SK-N-SH (cell line): ENCODE measurements around the gene C3orf70. TPM values are rescaled to one million over a fixed set of nuclear protein-coding genes. Genes with fewer than 3 reads are reported as not detected.

Experiments used
- CTCF ChIA-PET: fragments of 300-600, 350-600 bp; formaldehyde crosslinking; extraction: SDS; loops from one replicate; lab custom pipeline; 2021; lab: Yijun Ruan, JAX
- POLR2A ChIA-PET: fragments of 350-600 bp; sonication (Branson Sonifier 250); formaldehyde crosslinking; extraction: SDS; loops from one replicate; lab custom pipeline; 2020; ENCODE audit warnings: antibody characterized with exemption, inconsistent platforms; lab: Yijun Ruan, JAX
- DNase-seq: peaks from one replicate; pipeline ENCODE4 v3.0.0; 2012
- H2AFZ ChIP-seq: fragments of 200-600 bp; sonication (generic); 2 replicates; pipeline ENCODE4 v1.8.1; 2016; ENCODE audit warnings: antibody characterized with exemption, mild to moderate bottlenecking, low read depth
- H3F3A ChIP-seq: fragments of 200-600 bp; sonication (generic); replicated peaks from 2 replicates; pipeline ENCODE3; 2016; ENCODE audit warnings: antibody characterized with exemption, mild to moderate bottlenecking; ENCODE audit not compliant: insufficient read depth
- H3K27ac ChIP-seq, 2 experiments: fragments of 200-500 bp in 1 of 2; fragments of 200-600 bp in 1 of 2; sonication (Bioruptor generic) in 1 of 2; sonication (generic), shearing (Covaris generic) in 1 of 2; 2 replicates each; pipeline versions ENCODE4 v1.5.1 to v1.6.1; 2014 to 2016; ENCODE audit warnings: low read depth in 2 of 2, inconsistent platforms in 1 of 2, low read length in 1 of 2, mild to moderate bottlenecking in 1 of 2, mixed read lengths in 1 of 2
- H3K27me3 ChIP-seq: fragments of 200-600 bp; sonication (generic), shearing (Covaris generic); 2 replicates; pipeline ENCODE4 v1.6.1; 2016; ENCODE audit warnings: mixed run types; ENCODE audit not compliant: insufficient read depth
- H3K36me3 ChIP-seq, 2 experiments: fragments of 200-500 bp in 1 of 2; fragments of 200-600 bp in 1 of 2; sonication (Bioruptor generic) in 1 of 2; sonication (generic) in 1 of 2; replicated peaks in 1 of 2; 2 replicates each; pipeline versions ENCODE3 to v1.5.1; 2014 to 2016; ENCODE audit warnings: low read length in 1 of 2, mild to moderate bottlenecking in 1 of 2; ENCODE audit not compliant: insufficient read depth in 2 of 2, control insufficient read depth in 1 of 2
- H3K4me1 ChIP-seq, 2 experiments: fragments of 200-500 bp in 1 of 2; fragments of 200-600 bp in 1 of 2; sonication (Bioruptor generic) in 1 of 2; sonication (generic), shearing (Covaris generic) in 1 of 2; 2 replicates each; pipeline versions ENCODE4 v1.5.1 to v1.6.1; 2014 to 2016; ENCODE audit warnings: low read depth in 1 of 2, low read length in 1 of 2, mixed run types in 1 of 2; ENCODE audit not compliant: insufficient read depth in 2 of 2, control insufficient read depth in 1 of 2
- H3K4me2 ChIP-seq: fragments of 200-600 bp; sonication (generic), shearing (Covaris generic); 2 replicates; pipeline ENCODE4 v1.6.1; 2017; ENCODE audit warnings: mixed run types
- H3K4me3 ChIP-seq, 2 experiments: fragments of 200-500 bp in 1 of 2; fragments of 200-600 bp in 1 of 2; sonication (Bioruptor generic) in 1 of 2; sonication (generic), shearing (Covaris generic) in 1 of 2; 2 replicates each; pipeline versions ENCODE4 v1.5.1 to v1.8.1; 2014 to 2016; ENCODE audit warnings: low read depth in 2 of 2, inconsistent platforms in 1 of 2, low read length in 1 of 2, mild to moderate bottlenecking in 1 of 2, mixed read lengths in 1 of 2, moderate library complexity in 1 of 2
- H3K79me2 ChIP-seq: fragments of 200-600 bp; sonication (generic); 2 replicates; pipeline ENCODE4 v1.8.1; 2017; ENCODE audit warnings: mild to moderate bottlenecking; ENCODE audit not compliant: insufficient read depth
- H3K9ac ChIP-seq: fragments of 200-600 bp; sonication (generic); 2 replicates; pipeline ENCODE4 v1.6.1; 2017; ENCODE audit warnings: mixed run types
- H3K9me2 ChIP-seq: fragments of 200-600 bp; sonication (generic); 2 replicates; pipeline ENCODE4 v1.6.1; 2017; ENCODE audit warnings: mixed run types
- H3K9me3 ChIP-seq: fragments of 200-600 bp; sonication (generic); 2 replicates; pipeline ENCODE4 v1.6.1; 2017; ENCODE audit warnings: mixed run types, mild to moderate bottlenecking, moderate library complexity
- H4K20me1 ChIP-seq: fragments of 200-600 bp; sonication (generic); 2 replicates; pipeline ENCODE4 v1.6.1; 2017; ENCODE audit warnings: mild to moderate bottlenecking, mixed run types; ENCODE audit not compliant: insufficient read depth
- EZH2phosphoT487 ChIP-seq: fragments of 200-600 bp; sonication (generic); IDR thresholded peaks from 2 replicates; pipeline ENCODE4 v1.6.1; 2017; ENCODE audit warnings: low read depth, mixed run types, mild to moderate bottlenecking, antibody characterized with exemption, moderate library complexity, borderline replicate concordance
- FOXJ3 ChIP-seq: sonication (generic); formaldehyde crosslinking; IDR thresholded peaks from 2 replicates; pipeline ENCODE4 v1.5.1; 2020; ENCODE audit warnings: mild to moderate bottlenecking, missing genetic modification reagents
- GABPA ChIP-seq: IDR thresholded peaks from 2 replicates; pipeline ENCODE4 v1.4.0; 2012; ENCODE audit warnings: low read depth, mild to moderate bottlenecking
- JUND ChIP-seq: IDR thresholded peaks from 2 replicates; pipeline ENCODE4 v1.4.0; 2012
- MEF2A ChIP-seq: IDR thresholded peaks from 2 replicates; pipeline ENCODE4 v1.4.0; 2012; ENCODE audit warnings: low read depth, borderline replicate concordance
- MXI1 ChIP-seq: IDR thresholded peaks from 2 replicates; pipeline ENCODE4 v1.6.1; 2012; ENCODE audit warnings: mild to moderate bottlenecking, low read depth, low read length, improper control_type of control experiment
- NFIC ChIP-seq: IDR thresholded peaks from 2 replicates; pipeline ENCODE4 v1.4.0; 2012; ENCODE audit warnings: borderline replicate concordance
- NRF1 ChIP-seq: IDR thresholded peaks from 2 replicates; pipeline ENCODE4 v1.6.1; 2012; ENCODE audit warnings: low read depth, mild to moderate bottlenecking, low read length
- POLR2AphosphoS5 ChIP-seq: IDR thresholded peaks from 2 replicates; pipeline ENCODE4 v1.6.1; 2012; ENCODE audit warnings: low read depth, low read length
- RAD21 ChIP-seq: IDR thresholded peaks from 2 replicates; pipeline ENCODE4 v1.6.1; 2012; ENCODE audit warnings: mild to moderate bottlenecking, low read length
- RCOR1 ChIP-seq: fragments of 150-350 bp; IDR thresholded peaks from 2 replicates; pipeline ENCODE4 v1.6.1; 2017; ENCODE audit warnings: antibody characterized with exemption, low read length
- RFX5 ChIP-seq: IDR thresholded peaks from 2 replicates; pipeline ENCODE4 v1.6.1; 2012; ENCODE audit warnings: mild to moderate bottlenecking, improper control_type of control experiment, low read length
- RXRA ChIP-seq: IDR thresholded peaks from 2 replicates; pipeline ENCODE4 v1.4.0; 2012; ENCODE audit warnings: low read depth, mild to moderate bottlenecking, borderline replicate concordance
- USF2 ChIP-seq: fragments of 150-350 bp; IDR thresholded peaks from 2 replicates; pipeline ENCODE4 v1.6.1; 2017; ENCODE audit warnings: antibody characterized with exemption, low read length, low read depth, borderline replicate concordance
- WGBS: methylation state at CpG from one replicate; pipeline ENCODE4 v1.1.6; 2017; ENCODE audit warnings: low lambda C conversion rate; 5-methylcytosine and 5-hydroxymethylcytosine counted together
- polyA plus RNA-seq, 3 experiments: library from polyadenylated mRNA; depleted of rRNA; stranded (reverse); fragments of >200 nt; gene quantifications; 2 replicates each; pipeline ENCODE4 v1.2.3, GENCODE V29; 2012
- TF ChIP-seq, protein P1 (sequence below): IDR thresholded peaks from 2 replicates; pipeline ENCODE4 v1.6.1; 2012; ENCODE audit warnings: mild to moderate bottlenecking, low read depth, low read length, moderate library complexity
- TF ChIP-seq, protein P2 (sequence below): IDR thresholded peaks from 2 replicates; pipeline ENCODE4 v1.4.0; 2012; ENCODE audit warnings: low read depth, borderline replicate concordance
- TF ChIP-seq, protein P3 (sequence below): IDR thresholded peaks from 2 replicates; pipeline ENCODE4 v1.4.0; 2012; ENCODE audit warnings: low read depth

The C3orf70 gene
- polyA plus RNA-seq, 1 of the 3 experiments (the other 2 are of a cell fraction): under 0.01 TPM

- no peaks in the 10 kb centered on the region for H4K20me1 ChIP-seq
- no peaks in the 10 kb centered on the region for H3K27me3 ChIP-seq
- 93% methylated on average over 4 of the region's 6 CpGs for WGBS
- no peak overlapping the region for H3K27ac ChIP-seq
- no peak overlapping the region for H3K9ac ChIP-seq
- no peak for TF ChIP-seq POLR2AphosphoS5
- TF ChIP-seq, all 33 proteins: peak for 0
- Histone ChIP-seq H3K36me3 (peaks cover 17 to 26% of the 10 kb centered on the region in 2 experiments), H3F3A (no peaks in the 10 kb centered on the region), H3K9me2 (no peaks in the 10 kb centered on the region), H3K4me3 (no peak overlapping the region), H3K9me3 (no peaks in the 10 kb centered on the region), H2AFZ (no peak overlapping the region), H3K4me2 (no peak overlapping the region), H3K4me1 (no peaks in the 10 kb centered on the region), H3K79me2 (no peaks in the 10 kb centered on the region)
- CTCF ChIA-PET: interaction anchor here (1.0 to 1.4 kb wide), 2 partner anchors 18 to 26 kb away, joined by 3 to 6 read pairs; no protein-coding TSS in a partner anchor
- DNase-seq: no peak
- POLR2A ChIA-PET: no interaction called here
Observed at GRCh38 chr3:185052631-185053030, 100.2 kb downstream of the C3orf70 start.

GRCh38 chr3:185051801-185052200, 101.1 kb downstream of the C3orf70 start:
- Histone ChIP-seq H3K9ac (no peak overlapping the region), H3K9me3 (no peaks in the 10 kb centered on the region), H3K4me2 (no peak overlapping the region), H3K4me1 (peaks cover 0 to 3% of the 10 kb centered on the region in 2 experiments; a peak in 1 of 4 replicates), H3K9me2 (no peaks in the 10 kb centered on the region), H3K27ac (no peak overlapping the region), H3F3A (no peaks in the 10 kb centered on the region), H3K27me3 (no peaks in the 10 kb centered on the region), H3K79me2 (no peaks in the 10 kb centered on the region), H3K4me3 (no peak overlapping the region), H3K36me3 (peaks cover 17 to 26% of the 10 kb centered on the region in 2 experiments), H4K20me1 (no peaks in the 10 kb centered on the region), H2AFZ (no peak overlapping the region)
- WGBS: 87% methylated on average over 7 of the region's 8 CpGs
- ChIA-PET CTCF (interaction anchor here (0.9 to 1.5 kb wide), 4 partner anchors 11 to 25 kb away, joined by 3 to 6 read pairs (median 3); no protein-coding TSS in a partner anchor), POLR2A (no interaction called here)
- TF ChIP-seq FOXJ3 (no peak), NRF1 (no peak), USF2 (no peak)
- DNase-seq: no peak

DNA sequence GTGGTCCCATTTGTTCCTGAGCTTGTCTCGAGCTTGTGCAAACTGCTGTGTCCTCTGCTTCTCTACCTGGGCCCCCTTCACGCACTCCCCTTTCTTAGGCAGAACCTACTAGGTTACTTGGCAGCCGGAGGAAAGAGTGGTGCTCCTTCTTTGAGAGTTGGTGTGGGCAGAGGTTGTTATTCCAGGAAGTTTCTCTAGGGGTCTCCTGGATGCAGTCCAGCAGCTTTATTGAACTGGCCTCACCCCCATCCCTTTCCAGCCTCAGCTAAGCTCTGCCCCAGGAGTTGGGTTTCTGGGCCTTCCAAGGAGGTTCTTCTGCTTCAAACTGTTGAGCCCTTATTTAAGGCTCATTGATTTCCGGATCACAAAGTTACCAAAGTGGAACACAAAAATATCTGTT, 103.2 kb downstream of the C3orf70 start:
- Histone ChIP-seq H3K4me2 (no peak overlapping the region), H3K9me3 (no peaks in the 10 kb centered on the region), H4K20me1 (no peaks in the 10 kb centered on the region), H3K9ac (no peak overlapping the region), H3K4me3 (no peak overlapping the region), H3K4me1 (peaks cover 0 to 13% of the 10 kb centered on the region in 2 experiments; a peak in 2 of 4 replicates), H2AFZ (no peak overlapping the region), H3K27ac (no peak overlapping the region), H3K9me2 (no peaks in the 10 kb centered on the region), H3K79me2 (no peaks in the 10 kb centered on the region), H3F3A (no peaks in the 10 kb centered on the region), H3K27me3 (no peaks in the 10 kb centered on the region), H3K36me3 (peaks cover 8 to 26% of the 10 kb centered on the region in 2 experiments)
- CTCF ChIA-PET: no interaction called here
- WGBS: 80% methylated on average over 4 of the region's 4 CpGs
- POLR2A ChIA-PET: no interaction called here
- no peak for DNase-seq
- TF ChIP-seq EZH2phosphoT487 (no peak), MEF2A (no peak), RCOR1 (no peak), FOXJ3 (no peak), RFX5 (no peak), NRF1 (no peak), MXI1 (no peak), NFIC (no peak), RXRA (no peak), RAD21 (no peak), POLR2AphosphoS5 (no peak), JUND (no peak), GABPA (no peak)
- TF ChIP-seq, protein P1, sequence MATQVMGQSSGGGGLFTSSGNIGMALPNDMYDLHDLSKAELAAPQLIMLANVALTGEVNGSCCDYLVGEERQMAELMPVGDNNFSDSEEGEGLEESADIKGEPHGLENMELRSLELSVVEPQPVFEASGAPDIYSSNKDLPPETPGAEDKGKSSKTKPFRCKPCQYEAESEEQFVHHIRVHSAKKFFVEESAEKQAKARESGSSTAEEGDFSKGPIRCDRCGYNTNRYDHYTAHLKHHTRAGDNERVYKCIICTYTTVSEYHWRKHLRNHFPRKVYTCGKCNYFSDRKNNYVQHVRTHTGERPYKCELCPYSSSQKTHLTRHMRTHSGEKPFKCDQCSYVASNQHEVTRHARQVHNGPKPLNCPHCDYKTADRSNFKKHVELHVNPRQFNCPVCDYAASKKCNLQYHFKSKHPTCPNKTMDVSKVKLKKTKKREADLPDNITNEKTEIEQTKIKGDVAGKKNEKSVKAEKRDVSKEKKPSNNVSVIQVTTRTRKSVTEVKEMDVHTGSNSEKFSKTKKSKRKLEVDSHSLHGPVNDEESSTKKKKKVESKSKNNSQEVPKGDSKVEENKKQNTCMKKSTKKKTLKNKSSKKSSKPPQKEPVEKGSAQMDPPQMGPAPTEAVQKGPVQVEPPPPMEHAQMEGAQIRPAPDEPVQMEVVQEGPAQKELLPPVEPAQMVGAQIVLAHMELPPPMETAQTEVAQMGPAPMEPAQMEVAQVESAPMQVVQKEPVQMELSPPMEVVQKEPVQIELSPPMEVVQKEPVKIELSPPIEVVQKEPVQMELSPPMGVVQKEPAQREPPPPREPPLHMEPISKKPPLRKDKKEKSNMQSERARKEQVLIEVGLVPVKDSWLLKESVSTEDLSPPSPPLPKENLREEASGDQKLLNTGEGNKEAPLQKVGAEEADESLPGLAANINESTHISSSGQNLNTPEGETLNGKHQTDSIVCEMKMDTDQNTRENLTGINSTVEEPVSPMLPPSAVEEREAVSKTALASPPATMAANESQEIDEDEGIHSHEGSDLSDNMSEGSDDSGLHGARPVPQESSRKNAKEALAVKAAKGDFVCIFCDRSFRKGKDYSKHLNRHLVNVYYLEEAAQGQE: no peak
- TF ChIP-seq, protein P2, sequence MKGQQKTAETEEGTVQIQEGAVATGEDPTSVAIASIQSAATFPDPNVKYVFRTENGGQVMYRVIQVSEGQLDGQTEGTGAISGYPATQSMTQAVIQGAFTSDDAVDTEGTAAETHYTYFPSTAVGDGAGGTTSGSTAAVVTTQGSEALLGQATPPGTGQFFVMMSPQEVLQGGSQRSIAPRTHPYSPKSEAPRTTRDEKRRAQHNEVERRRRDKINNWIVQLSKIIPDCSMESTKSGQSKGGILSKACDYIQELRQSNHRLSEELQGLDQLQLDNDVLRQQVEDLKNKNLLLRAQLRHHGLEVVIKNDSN: no peak
- TF ChIP-seq, protein P3, sequence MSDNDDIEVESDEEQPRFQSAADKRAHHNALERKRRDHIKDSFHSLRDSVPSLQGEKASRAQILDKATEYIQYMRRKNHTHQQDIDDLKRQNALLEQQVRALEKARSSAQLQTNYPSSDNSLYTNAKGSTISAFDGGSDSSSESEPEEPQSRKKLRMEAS: no peak
